ENCODE data around the gene TBC1D16. TPM values are rescaled to one million over a fixed set of nuclear protein-coding genes. Genes with fewer than 3 reads are reported as not detected.
"Not testable (repeated sequence)": the region's sequence is repeated elsewhere in the genome, so short reads cannot be mapped to it uniquely, and the experiment has no call there.

TBC1D16 gene
- total RNA-seq, 1 donor = 37.8 TPM

DNA sequence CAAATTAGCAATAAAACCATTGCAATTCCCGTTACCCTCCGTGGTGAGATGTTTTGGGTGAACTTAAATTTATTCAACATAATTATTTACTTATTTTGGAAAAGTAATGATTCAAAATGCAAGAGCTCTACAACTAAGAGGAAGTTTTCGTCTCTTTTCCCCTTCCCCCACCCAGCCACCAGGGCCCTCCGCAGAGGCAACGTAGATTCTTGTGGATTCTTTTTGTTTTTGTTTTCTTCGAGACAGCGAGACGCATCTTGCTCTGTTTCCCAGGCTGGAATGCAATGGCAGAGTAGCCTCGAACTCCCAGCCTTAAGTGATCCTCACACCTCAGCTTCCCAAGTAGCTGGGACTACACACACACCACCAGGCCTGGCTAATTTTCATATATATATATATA is 19.9 kb upstream of the TBC1D16 start:
- no peak overlapping the region for H3K4me3 ChIP-seq (ENCODE audit: low read depth, low read length)
- no peak for DNase-seq (ENCODE audit: low read depth)
- TF ChIP-seq, protein P1, sequence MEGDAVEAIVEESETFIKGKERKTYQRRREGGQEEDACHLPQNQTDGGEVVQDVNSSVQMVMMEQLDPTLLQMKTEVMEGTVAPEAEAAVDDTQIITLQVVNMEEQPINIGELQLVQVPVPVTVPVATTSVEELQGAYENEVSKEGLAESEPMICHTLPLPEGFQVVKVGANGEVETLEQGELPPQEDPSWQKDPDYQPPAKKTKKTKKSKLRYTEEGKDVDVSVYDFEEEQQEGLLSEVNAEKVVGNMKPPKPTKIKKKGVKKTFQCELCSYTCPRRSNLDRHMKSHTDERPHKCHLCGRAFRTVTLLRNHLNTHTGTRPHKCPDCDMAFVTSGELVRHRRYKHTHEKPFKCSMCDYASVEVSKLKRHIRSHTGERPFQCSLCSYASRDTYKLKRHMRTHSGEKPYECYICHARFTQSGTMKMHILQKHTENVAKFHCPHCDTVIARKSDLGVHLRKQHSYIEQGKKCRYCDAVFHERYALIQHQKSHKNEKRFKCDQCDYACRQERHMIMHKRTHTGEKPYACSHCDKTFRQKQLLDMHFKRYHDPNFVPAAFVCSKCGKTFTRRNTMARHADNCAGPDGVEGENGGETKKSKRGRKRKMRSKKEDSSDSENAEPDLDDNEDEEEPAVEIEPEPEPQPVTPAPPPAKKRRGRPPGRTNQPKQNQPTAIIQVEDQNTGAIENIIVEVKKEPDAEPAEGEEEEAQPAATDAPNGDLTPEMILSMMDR (IDR thresholded peaks at IDR 0.05; ENCODE audit: insufficient read depth, low read length) = no peak

DNA sequence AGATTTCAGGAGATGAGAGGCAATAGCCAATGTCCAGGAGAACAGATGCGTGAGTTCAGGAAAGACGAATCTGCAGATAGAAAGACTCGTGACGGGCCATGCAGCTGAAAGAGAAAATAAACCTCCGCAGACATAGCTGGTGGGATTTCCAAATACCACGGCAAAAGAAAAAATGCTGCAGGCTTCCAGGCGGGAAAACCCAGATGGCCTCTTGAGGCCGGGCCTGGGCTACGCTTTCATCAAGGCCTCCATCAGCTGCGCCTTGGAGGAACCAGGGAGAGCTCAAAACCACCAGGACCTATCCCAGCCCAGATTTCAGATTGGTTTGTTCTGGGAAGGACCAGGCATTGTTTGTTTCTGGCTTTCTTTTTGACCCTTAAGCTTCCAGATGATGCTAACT is 17.4 kb upstream of the TBC1D16 start:
- DNase-seq (ENCODE audit: low read depth) = no peak
- no peak overlapping the region for H3K4me3 ChIP-seq (ENCODE audit: low read depth, low read length)
- TF ChIP-seq, protein P1 (IDR thresholded peaks at IDR 0.05; ENCODE audit: insufficient read depth, low read length) = no peak

DNA sequence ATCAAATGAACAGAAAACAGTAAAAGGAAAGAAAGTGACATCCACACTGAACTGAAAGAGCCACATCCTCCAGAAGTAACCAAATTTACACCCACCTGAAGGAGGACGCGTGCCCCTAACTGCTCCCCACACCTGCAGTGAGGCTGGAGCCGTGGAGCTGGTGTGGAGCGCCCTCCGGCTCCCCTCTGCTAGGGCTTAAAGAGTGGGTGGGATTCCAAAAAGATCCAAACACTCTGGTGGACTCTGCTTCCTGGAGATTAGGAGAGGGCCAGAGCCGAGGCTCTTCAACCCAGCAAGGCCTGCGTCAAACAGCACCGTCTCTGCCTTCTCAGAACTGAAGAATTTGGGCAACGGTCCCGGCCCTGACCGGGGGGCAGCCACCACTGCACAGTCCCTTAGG is 16.0 kb upstream of the TBC1D16 start:
- TF ChIP-seq, protein P1 (IDR thresholded peaks at IDR 0.05; ENCODE audit: insufficient read depth, low read length) = no peak
- H3K4me3 ChIP-seq (ENCODE audit: low read depth, low read length) = no peak overlapping the region
- no peak for DNase-seq (ENCODE audit: low read depth)

DNA sequence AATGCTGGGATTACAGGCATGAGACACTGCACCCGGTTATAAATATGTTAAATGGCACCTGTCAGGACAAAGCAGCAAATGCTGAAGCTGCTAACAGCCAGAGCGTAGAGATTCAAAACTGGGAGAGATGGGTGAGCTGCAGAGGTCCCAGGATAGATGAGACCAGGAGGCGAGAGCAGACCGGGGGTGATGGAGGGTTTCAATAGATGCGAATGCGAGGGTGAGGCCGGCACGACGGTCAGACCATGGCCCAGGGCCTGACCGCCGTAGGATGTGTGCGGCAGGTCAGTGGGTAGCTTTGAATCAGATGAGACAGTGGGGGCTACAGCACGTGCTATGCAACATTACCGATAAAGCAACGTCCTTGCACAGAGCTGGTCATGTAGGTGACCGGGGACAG is 15.0 kb upstream of the TBC1D16 start:
- no peak for DNase-seq (ENCODE audit: low read depth)
- no peak overlapping the region for H3K4me3 ChIP-seq (ENCODE audit: low read depth, low read length)
- TF ChIP-seq, protein P1 (IDR thresholded peaks at IDR 0.05; ENCODE audit: insufficient read depth, low read length) = no peak

DNA sequence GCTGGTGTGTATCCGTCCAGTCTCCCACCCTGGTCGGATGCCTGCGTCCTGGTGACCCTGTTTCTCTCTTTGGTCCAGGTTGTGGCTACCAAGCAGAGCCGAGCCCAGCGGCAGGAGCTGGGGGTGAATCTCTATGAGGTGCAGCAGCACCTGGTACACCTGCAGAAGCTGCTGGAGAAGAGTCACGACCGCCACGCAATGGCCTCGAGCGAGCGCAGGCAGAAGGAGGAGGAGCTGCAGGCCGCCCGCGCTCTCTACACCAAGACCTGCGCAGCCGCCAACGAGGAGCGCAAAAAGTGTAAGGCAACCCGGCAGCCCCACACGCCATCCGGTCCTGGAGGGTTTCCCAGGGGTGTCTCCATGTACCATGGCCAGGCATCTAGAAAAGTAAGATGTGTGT is 14.3 kb upstream of the TBC1D16 start:
- TF ChIP-seq, protein P1 (IDR thresholded peaks at IDR 0.05; ENCODE audit: insufficient read depth, low read length) = no peak
- no peak overlapping the region for H3K4me3 ChIP-seq (ENCODE audit: low read depth, low read length)
- no peak for DNase-seq (ENCODE audit: low read depth)

DNA sequence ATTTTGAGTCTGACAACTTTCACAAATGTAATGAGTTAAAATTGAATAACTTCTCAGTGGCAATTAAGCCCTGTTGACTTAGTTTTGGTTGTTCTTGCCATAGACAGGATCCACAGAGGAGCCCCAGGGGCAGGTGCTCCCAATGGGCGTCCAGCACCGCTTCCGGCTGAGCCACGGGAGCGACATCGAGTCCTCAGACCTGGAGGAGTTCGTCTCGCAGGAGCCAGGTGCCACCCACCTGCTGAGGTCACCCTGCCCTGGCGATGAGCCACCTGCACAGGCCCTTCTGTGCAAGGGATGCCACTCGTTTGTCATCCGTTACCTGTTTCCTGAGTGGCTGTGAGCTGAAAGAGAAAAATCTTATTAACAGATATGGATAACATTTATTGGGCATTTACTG is 11.5 kb upstream of the TBC1D16 start:
- no peak overlapping the region for H3K4me3 ChIP-seq (ENCODE audit: low read depth, low read length)
- TF ChIP-seq, protein P1 (IDR thresholded peaks at IDR 0.05; ENCODE audit: insufficient read depth, low read length) = no peak
- no peak for DNase-seq (ENCODE audit: low read depth)

DNA sequence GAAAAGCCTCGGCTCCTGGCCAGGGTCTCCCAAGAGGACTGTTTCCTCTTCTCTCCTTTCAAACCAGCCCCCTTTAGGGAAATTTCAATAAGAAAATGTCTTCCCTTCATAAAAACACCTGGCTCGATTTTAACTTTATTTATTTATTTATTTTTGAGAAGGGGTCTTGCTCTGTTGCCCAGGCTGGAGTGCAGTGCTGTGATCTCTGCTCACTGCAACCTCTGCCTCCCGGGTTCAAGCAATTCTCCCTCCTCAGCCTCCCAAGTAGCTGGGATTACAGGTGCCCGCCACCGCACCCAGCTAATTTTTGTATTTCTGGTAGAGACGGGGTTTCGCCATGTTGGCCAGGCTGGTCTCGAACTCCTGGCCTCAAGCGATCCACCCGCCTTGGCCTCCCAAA is 11.0 kb upstream of the TBC1D16 start:
- DNase-seq (ENCODE audit: low read depth); H3K4me3 ChIP-seq (ENCODE audit: low read depth, low read length): not testable (repeated sequence)

Data from fibroblast of the aortic adventitia (primary cell).